ENCODE results near the gene REPIN1. TPM values are rescaled to one million over a fixed set of nuclear protein-coding genes. Genes with fewer than 3 reads are reported as not detected.
A peak's percentile ranks its signal among the peaks of the same experiment; 100 is the strongest.

Gene REPIN1
- total and polyA plus RNA-seq, 9 of the 15 experiments (the other 6 are each of a cell fraction or from before 2014, with no cell fraction given), result 8.1 to 283 (median 94.3) TPM

DNA sequence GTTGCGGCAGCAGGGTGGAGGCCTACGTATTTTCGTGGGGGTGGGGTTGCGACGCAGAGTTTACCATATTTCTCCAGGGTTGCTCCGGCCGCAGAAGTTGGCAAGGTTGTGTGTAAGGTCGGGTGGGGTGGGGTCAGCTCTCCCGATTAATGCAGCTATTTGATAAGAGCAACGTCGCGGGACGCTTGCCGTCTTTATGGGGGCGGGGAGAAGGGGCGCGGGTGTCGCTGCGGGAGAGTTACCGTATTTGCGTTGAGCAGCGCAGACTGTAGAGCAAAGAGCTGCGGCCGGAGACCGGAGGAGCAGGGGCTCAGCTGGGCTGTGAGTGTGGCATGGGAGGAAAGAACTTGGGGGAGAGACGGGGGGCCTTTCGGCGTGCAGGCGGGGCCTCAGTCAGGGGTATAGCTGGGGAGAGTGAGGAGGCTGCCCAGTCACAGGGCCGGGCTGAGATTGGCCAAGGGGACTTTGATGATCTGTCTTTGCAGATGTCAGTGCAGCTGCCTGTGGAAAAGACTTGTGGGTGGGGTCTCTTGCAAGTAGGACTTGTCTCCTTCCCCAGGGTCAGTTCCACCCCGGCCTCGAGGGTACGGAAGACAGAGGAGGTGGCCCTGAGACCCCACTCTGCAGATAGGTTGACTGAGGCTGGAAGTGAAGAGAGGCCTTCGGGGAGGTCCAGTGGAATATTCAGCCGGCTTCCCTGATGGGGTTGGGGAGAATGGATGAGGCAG is 37.1 kb downstream of the REPIN1 start (continued):
- TF ChIP-seq TAL1 (IDR thresholded peaks at IDR 0.05) (peak; percentile 40), RCOR1 (IDR thresholded peaks at IDR 0.05; ENCODE audit: borderline replicate concordance in 1 of 2, low read depth in 2 of 2, low read length in 2 of 2) (peak in 1 of 2 experiments; percentile 24; a peak in 1 of 4 replicates), MXI1 (IDR thresholded peaks at IDR 0.05; ENCODE audit: low read depth, low read length) (no peak; the same call in 1 of the 2 replicates), FOXM1 (IDR thresholded peaks at IDR 0.05; ENCODE audit: low read depth) (peak; percentile 36), FOXM1 (CRISPR knock-in tag; IDR thresholded peaks at IDR 0.05; ENCODE audit: low read depth) (no peak; the same call in 1 of the 2 replicates), ZNF699 (CRISPR knock-in tag; IDR thresholded peaks at IDR 0.05; ENCODE audit: insufficient replicate concordance) (no peak), CBFB (CRISPR knock-in tag; IDR thresholded peaks at IDR 0.05) (0 out of 2 replicates have a peak, but pooled peaks have one; percentile 41), CEBPG (CRISPR knock-in tag; IDR thresholded peaks at IDR 0.05) (peak; percentile 69), CEBPG (tag; conservative IDR thresholded peaks at IDR 0.05 in 1 of 2, IDR thresholded peaks at IDR 0.05 in 1 of 2) (no peak), KAT8 (IDR thresholded peaks at IDR 0.05; ENCODE audit: low read depth) (no peak), GABPB1 (CRISPR knock-in tag; IDR thresholded peaks at IDR 0.05) (0 out of 2 replicates have a peak, but pooled peaks have one; percentile 17), TRIM24 (IDR thresholded peaks at IDR 0.05) (peak in 1 of 2 experiments; percentile 52; a peak in 1 of 4 replicates), C11orf30 (IDR thresholded peaks at IDR 0.05; ENCODE audit: low read depth) (no peak), ARID1B (IDR thresholded peaks at IDR 0.05) (peak; percentile 53; the same call in 1 of the 2 replicates), PCBP2 (IDR thresholded peaks at IDR 0.05; ENCODE audit: low read depth, low read length, poor library complexity, severe bottlenecking) (no peak)
- TF ChIP-seq, protein P1, sequence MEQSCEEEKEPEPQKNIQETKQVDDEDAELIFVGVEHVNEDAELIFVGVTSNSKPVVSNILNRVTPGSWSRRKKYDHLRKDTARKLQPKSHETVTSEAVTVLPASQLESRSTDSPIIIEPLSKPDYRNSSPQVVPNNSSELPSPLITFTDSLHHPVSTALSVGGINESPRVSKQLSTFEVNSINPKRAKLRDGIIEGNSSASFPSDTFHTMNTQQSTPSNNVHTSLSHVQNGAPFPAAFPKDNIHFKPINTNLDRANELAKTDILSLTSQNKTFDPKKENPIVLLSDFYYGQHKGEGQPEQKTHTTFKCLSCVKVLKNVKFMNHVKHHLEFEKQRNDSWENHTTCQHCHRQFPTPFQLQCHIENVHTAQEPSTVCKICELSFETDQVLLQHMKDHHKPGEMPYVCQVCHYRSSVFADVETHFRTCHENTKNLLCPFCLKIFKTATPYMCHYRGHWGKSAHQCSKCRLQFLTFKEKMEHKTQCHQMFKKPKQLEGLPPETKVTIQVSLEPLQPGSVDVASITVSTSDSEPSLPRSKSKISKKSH (CRISPR knock-in tag; IDR thresholded peaks at IDR 0.05), result no peak
- TF ChIP-seq, protein P2, sequence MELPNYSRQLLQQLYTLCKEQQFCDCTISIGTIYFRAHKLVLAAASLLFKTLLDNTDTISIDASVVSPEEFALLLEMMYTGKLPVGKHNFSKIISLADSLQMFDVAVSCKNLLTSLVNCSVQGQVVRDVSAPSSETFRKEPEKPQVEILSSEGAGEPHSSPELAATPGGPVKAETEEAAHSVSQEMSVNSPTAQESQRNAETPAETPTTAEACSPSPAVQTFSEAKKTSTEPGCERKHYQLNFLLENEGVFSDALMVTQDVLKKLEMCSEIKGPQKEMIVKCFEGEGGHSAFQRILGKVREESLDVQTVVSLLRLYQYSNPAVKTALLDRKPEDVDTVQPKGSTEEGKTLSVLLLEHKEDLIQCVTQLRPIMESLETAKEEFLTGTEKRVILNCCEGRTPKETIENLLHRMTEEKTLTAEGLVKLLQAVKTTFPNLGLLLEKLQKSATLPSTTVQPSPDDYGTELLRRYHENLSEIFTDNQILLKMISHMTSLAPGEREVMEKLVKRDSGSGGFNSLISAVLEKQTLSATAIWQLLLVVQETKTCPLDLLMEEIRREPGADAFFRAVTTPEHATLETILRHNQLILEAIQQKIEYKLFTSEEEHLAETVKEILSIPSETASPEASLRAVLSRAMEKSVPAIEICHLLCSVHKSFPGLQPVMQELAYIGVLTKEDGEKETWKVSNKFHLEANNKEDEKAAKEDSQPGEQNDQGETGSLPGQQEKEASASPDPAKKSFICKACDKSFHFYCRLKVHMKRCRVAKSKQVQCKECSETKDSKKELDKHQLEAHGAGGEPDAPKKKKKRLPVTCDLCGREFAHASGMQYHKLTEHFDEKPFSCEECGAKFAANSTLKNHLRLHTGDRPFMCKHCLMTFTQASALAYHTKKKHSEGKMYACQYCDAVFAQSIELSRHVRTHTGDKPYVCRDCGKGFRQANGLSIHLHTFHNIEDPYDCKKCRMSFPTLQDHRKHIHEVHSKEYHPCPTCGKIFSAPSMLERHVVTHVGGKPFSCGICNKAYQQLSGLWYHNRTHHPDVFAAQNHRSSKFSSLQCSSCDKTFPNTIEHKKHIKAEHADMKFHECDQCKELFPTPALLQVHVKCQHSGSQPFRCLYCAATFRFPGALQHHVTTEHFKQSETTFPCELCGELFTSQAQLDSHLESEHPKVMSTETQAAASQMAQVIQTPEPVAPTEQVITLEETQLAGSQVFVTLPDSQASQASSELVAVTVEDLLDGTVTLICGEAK (IDR thresholded peaks at IDR 0.05), result peak; percentile 38
- TF ChIP-seq, protein P2 (CRISPR knock-in tag; IDR thresholded peaks at IDR 0.05), result no peak; the same call in 1 of the 2 replicates

Data from K562 (cell line).